GM19324 (cell line): ENCODE results near the gene ALMS1.
"Not testable (repeated sequence)": the region's sequence is repeated elsewhere in the genome, so short reads cannot be mapped to it uniquely, and the experiment has no call there.

ENCODE experiments used
- ATAC-seq: cut with Tn5 transposase; IDR thresholded peaks from one replicate; pipeline ENCODE4 v1.9.1; 2021; ENCODE audit warnings: mild to moderate bottlenecking, moderate library complexity; ENCODE audit not compliant: unreplicated experiment, low FRiP score

Gene ALMS1

DNA sequence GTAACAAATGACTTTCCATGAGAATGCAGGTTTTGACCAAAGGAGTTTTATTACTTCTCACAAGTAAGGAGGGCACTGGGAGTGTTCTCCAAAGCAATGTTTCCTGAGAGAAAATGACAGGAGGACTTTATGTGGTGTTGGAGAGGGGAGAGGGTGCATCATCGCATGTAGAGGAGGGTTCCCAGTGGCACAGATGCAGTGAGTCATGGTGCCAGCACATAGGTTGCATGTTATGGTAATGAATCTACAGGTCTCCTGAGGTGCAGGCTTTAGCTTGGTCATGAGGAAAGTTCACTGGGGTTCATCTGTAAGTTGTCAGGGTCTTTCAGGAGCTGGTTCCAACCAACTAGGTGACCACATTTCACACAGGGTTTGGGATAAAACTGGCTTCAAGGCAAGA lies 226.2 kb downstream of the ALMS1 start:
- ATAC-seq, result no peak

DNA sequence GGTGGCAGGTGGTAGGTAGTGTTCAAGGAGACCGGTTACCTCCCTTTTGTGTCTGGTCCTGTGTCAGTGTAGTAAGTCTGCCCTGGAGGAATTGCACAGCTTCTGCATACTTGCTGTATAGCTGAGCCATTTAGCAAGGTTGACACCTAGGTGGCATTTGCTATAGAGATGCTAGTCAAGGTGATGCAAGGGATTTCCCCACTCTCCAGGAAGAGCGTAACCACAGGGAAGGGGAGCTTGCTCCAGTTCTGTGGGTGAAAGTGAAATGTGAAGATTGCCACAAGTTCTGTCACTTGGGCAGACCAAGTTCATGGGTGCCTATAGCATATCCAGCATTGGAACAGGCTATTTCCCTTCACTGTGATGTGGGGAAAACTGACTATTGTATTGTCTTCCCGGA lies 228.5 kb downstream of the ALMS1 start:
- no peak for ATAC-seq

DNA sequence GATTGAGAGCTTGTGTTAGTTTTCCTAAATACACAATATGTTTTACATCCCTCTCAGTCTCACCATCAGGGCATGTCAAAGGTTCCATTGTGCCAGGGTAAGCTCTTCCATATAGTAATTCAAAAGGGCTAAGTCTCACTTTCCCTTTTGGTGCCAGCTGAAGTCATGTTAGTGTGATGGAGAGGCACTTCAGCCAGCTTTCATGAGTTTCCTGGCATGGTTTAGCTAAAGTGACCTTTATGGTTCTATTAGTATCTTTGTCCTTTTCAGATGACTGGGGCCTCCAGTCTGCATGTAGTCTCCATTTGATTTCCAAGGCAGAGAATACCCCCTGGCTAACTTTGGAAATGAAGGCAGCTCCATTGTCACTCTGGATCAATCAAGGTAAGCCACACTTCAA lies 229.4 kb downstream of the ALMS1 start:
- ATAC-seq, result no peak

DNA sequence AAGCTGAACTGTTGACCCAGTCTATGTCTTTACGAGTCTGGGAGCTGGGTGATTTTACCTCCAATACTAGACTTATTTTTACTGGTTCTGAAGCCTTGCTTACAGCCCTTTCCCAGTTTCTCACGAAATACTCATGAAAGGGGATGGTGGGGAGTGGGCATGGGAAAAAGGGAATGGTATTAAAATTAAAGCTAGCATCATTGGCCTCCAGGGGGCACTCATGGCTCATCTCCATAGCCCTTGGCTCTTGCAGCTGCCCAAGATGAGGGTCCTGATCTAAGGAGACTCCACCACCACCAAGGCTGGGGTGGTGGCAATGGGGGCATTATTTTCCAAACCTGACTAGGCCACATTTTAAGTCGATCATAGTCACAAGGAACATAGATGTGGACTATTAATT lies 234.3 kb downstream of the ALMS1 start:
- ATAC-seq, result not testable (repeated sequence)

DNA sequence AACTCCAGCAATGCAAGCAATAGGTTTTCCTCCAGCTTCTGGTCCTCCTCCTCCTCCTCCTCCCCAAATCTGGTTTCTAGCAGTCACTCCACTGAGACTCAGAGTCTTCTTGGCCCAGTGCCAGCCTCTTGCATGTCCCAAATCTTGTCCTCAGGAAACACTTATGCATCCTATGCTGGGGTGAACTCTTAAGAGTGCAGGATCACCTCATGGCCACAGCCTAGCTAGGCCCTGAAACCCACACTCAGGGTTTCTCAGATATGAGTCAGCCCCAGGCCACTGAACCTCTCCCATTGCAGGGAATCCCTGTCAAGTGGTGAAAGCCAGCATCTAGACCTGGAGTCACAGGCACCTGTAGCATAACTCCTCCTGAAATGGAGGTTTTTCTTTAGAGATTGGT lies 238.4 kb downstream of the ALMS1 start:
- ATAC-seq, result not testable (repeated sequence)

DNA sequence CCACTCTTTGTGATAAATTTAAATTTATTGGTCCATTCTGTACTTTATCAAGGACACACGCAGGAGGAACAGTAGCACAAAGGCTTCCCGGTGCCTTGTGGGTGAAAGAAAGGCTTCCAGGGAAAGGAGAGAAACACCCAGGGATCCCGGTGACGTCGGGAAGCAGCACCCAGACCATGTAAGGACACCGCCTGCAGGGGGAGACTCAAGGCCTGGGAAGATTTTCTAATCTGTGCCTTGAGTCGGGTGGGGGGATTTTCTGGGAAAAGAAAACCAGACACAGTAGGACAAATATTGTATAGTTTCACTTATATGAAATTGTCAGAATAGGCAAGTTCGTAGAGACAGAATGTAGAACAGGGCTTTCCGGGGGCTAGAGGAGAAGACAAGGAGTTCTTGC lies 239.0 kb downstream of the ALMS1 start:
- not testable (repeated sequence) for ATAC-seq

DNA sequence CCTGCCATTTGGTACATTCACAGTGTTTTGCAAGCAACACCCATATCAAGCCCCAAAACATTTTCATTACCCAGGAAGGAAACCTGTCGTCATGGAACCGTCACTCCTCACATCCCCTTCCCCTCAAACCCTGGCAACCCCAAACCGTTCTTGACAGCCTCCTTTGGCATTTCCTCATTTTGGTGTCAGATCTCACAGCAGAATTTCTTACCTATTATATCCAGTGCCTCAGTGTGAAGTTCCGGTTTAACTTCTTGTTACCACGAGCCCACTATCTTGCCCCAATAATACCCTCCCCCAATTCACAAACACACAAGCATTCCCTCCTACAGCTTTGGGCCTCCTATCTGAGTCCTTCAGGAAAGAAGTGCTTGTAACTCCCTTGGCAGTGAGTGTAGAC lies 240.6 kb downstream of the ALMS1 start:
- not testable (repeated sequence) for ATAC-seq

DNA sequence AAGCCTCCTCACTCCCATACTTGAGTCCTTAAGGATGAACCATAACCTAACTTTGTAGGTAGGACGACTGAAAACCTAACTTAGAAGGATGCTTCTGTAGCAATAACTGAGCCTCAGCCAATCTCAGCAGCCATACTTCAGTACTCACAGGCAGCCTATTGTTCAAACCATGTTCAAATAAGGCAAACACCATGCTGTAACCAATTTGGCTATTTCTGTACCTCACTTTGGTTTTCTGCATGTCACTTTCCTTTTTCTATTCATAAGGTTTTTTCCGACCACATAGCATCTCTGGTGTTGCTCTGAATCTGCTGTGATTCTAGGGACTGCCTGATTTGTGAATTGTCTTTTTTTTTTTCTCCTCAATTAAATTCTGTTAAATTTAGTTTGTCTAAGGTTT lies 242.9 kb downstream of the ALMS1 start:
- ATAC-seq, result not testable (repeated sequence)

DNA sequence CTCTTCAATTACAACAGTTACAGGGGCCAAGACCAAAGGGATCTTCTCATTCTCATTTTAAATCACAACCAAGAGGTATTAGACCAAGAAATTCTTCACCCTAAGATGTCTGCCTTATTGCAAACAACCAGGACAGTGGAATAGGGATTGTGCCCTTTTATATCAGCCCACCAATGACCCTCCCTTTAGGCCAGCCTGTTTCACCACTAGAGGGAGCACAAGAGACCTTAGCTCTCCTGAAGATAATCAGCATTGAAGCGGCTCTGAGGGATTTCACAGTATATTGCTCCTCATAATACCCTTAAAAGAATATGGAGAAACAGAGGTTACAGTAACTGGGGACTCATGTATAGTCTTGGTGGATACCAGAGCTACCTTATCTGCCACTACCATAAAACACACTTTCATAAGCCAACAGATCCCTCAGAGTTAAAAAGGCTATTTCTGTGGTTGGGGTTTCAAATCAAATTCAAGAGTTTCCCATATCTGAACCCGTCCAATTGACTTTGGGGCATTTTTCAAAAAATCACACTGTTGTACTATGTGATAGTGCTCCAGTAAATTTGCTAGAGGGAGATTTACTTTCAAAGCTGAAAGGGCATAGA lies 245.1 kb downstream of the ALMS1 start:
- ATAC-seq, result not testable (repeated sequence)

DNA sequence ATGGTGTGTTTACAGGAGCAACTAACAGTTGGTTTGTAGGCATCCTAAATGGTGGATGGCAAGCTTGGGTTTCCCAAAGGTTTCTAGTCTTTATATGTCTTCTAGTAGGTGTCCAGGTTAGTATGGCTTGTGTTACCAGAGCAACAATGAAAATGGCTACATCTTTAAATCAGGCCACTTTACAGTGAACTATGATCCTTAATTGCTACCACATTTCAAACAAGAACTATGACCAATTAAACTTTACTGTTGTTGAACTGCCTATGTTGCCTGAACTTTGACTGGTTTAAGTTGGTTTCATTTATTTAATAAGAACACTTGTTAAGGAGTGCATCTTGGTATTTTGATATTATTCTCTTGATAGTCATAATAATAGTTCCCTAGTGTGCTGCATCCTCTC lies 251.3 kb downstream of the ALMS1 start:
- not testable (repeated sequence) for ATAC-seq

DNA sequence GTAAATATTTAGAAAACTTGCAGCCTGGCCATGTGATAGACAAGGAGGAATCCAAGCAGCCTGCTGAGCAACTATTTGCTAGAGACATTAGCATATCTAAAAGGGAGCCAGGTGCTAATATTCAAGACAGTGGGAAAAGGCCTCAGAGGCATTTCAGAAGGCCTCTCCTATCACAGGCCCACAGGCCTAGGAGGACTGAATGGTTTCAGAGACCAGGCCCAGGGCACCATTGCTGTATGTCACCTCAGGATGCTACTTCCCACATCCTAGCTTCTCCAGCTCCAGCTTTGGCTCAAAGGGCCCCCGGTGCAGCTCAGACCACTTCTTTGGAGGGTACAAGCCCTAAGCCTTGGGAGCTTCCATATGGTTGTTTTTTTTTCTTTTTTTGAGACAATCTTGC lies 252.8 kb downstream of the ALMS1 start:
- no peak for ATAC-seq

DNA sequence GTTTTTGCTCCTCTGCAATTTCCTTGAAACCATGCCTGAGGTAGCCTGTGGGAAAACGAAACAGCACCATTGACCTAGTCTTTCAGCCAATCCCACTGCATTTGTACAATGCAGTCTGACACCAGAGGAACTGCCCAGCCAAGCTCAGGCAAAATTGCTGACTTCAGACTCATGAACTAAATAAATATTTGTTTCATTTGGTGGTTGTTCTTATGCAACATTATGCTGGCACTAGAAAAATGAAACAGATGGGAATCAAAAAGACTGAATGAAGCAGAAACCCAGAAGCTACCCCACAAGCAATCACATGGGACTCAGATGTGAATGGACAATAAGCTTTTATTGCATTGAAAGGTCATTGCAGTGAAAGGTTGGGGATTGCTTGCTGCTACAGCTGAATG lies 254.9 kb downstream of the ALMS1 start:
- no peak for ATAC-seq

DNA sequence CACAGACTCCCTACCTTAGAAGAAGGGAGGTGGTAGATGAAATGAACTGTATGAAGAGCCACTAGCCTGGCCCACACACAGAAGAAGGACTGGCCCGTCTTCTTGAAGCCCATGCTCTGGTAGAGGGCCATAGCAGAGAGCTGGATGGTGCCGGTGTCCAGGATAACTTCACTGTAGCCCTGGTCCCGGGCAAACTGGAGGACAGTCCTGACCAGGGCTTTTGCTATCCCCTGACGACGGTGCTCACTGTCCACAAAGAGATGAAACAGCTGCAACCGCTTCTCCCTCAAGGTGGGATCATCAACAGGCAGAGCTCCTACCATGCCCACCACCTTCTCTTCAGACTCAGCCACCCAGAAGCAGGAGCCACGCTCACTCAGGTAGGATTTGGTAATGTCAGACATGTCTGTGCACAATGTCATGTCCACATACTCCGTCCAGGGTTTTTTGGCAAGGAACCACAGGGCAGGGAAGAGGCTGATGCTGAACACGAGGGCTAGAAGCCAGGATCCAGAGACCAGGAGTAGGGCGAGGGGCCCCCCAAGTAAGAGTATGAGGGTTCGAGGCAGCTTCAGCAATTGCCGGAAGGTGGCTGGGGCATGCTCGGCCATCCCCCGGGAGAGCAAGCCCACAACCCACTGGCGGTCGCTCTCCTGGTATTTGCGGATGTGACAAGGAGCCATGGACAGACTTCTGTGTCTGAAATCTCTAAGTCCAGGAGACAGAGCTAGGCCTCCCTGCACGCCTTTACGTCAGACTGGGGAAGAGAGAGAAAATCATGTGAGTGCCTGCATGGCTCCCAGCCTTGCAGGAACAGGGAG lies 255.5 kb downstream of the ALMS1 start:
- no peak for ATAC-seq

DNA sequence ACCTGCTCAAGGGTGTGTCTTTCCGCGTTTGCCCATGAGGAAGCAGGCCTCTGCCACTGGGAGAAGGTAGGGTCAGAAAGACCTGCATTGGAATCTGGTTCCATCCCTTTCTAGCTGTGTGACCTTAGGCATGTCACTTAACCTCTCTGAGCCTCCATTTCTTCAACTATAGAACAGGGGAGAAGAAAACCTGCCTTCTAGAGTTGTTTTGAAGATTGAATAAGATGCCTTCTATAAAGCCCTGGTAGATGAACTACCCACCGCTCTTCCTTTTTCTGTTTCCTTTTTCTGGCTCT lies 256.1 kb downstream of the ALMS1 start:
- ATAC-seq, result no peak

DNA sequence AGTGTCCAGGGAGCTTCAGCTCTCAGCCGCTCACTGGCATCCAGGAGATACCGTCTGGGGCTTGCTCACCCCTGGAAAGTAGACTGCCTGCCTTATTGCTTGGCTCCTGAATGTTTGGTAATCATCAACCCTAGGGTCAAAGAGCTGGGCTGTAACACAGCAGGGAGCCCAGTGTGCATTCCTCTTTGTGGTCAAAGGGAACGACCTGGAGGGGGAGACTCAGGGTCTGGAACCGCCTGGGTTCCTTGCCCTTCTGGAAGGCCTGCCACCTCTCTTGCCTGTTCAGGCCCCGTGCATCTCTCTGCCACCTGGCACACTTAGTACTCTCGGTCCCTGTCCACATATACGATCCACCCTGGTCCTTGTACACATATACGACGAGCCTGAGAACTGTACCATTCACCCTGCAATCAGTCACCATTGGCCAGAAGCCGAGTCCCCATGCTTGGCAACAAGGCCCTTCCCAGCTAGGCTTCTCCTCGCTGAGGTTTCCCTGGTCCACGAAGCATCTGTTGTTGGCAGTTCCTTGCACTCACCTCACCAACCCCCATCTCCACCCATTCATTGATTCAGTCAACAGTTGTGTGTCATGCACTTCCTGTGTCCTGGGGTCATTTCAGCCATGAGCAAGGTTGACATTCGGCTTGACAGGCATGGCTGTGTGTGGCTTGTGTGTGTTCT lies 256.8 kb downstream of the ALMS1 start, which contains the start of gene NAT8:
TSS of gene NAT8 (minus strand) at position 85 of the 681 bp plus-strand sequence. CDS start 794 bp downstream, outside the sequence.
- ATAC-seq, result no peak

DNA sequence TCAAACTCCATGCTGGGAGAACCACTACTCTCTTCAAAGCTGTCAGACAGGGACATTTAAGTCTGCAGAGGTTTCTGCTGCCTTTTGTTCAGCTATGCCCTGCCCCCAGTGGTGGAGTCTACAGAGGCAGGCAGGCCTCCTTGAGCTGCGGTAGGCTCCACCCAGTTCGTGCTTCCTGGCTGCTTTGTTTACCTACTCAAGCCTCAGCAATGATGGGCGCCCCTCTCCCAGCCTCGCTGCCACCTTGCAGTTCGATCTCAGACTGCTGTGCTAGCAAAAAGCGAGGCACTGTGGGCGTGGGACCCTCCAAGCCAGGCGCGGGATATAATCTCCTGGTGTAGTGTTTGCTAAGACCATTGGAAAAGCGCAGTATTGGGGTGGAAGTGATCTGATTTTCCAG lies 262.1 kb downstream of the ALMS1 start:
- ATAC-seq, result not testable (repeated sequence)

DNA sequence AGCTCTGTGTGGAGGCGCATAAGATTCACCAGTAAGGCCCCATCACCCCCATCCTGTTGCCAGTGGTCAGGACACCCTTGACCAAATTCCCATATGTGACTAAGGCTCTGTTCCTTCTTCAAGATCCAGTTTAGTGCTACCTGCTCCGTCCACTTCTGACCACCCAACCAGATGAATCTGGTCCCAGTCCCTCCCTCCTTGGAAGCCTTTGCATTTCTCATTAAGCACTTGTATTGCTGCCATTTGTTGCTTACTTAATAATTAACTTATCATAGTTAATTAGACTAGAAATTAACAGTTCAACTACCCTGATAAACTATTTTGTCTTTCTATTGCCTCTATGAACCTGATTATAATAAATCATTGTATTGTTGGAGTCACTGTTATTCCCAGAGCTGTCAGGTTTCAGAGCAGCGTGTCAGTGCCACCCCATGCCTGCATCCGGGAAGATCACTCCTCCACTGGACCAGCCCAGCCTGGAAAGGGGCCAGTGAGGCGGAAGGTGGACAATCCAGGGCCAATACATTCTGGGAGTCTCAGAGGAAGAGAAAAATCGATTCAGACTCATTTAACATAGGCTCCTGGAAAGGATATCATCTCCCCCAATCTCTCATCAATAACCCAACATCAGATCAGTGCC lies 266.1 kb downstream of the ALMS1 start:
- ATAC-seq, result no peak

DNA sequence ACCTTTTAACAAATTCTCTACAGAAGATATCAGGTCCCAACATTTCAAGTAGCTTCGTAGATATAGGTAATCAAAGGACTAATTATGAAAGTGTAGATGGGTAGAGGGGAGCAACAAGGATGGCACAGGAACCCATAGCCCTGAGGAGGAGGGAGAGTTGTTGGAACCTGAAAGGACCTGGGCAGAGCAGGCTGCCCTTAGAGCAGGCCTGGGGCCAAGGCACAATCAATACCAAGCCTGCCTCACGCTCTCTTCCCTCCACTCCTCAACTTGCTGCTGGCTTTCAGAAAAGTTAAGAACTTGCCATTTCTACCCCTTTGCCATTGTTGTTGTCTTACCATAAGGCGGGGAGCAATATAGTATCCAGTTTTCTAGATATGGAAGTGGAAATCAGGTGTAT lies 266.7 kb downstream of the ALMS1 start:
- ATAC-seq, result no peak

DNA sequence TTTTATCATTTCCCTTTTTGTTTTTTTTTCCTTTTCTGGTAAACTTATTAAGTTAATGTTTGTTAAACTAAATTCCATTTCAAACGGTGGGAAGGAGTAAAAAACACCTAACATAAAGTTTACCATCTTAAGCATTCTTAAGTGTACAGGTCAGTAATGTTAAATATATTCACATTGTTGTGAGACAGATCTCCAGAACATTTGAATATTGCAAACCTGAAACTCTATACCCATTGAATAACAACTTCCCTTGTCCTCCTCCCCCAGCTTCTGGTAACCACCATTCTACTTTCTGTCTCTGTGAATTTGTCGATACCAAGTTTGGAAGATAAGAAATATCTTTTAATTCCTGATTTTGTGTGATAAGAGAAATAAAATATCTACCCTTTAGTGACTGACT lies 268.5 kb downstream of the ALMS1 start:
- ATAC-seq, result no peak
